Naive thymus-derived CD4-positive, alpha-beta T cell (primary cell): Measurements from ENCODE around the gene HIP1R. TPM values are rescaled to one million over a fixed set of nuclear protein-coding genes. Genes with fewer than 3 reads are reported as not detected.

ENCODE experiments used
- ATAC-seq: fragments of 150-1000 bp; cut with Tn5 transposase; 2 replicates; pipeline ENCODE4 v1.10.0; 2021; ENCODE audit warnings: mild to moderate bottlenecking, moderate library complexity
- CTCF ChIA-PET: fragments of 350-600 bp; sonication (Branson Sonifier 250); formaldehyde crosslinking; loops from one replicate; lab custom pipeline; 2021; ENCODE audit warnings: antibody characterized with exemption; lab: Charles Lee
- POLR2A ChIA-PET: fragments of 350-600 bp; sonication (Branson Sonifier 250); formaldehyde crosslinking; loops from one replicate; lab custom pipeline; 2021; ENCODE audit warnings: antibody characterized with exemption, inconsistent platforms; lab: Charles Lee
- DNase-seq, 9 donors: peaks; one replicate each; pipeline versions ENCODE4 v3.0.0 to v3.0.0-alpha.2; 2020 to 2022; ENCODE audit warnings: mixed read lengths in 1 of 9
- H3K27ac ChIP-seq: one replicate; pipeline ENCODE4 v1.7.0; 2013; ENCODE audit warnings: mild to moderate bottlenecking, low read depth, low read length, moderate library complexity
- H3K27me3 ChIP-seq, 2 donors: one replicate each; pipeline ENCODE4 v1.7.0; 2013; ENCODE audit warnings: low read length in 2 of 2, mild to moderate bottlenecking in 2 of 2, moderate library complexity in 2 of 2; ENCODE audit not compliant: control insufficient read depth in 2 of 2, insufficient read depth in 2 of 2
- H3K36me3 ChIP-seq, 3 experiments: 1 replicate in 2 of 3; 2 replicates in 1 of 3; pipeline ENCODE4 v1.7.0; 2013; ENCODE audit warnings: low read length in 3 of 3, mild to moderate bottlenecking in 3 of 3, moderate library complexity in 1 of 3; ENCODE audit not compliant: insufficient read depth in 3 of 3, control insufficient read depth in 2 of 3
- H3K4me1 ChIP-seq, 2 donors: one replicate each; pipeline ENCODE4 v1.7.0; 2013; ENCODE audit warnings: low read length in 2 of 2, mild to moderate bottlenecking in 2 of 2, moderate library complexity in 1 of 2; ENCODE audit not compliant: control insufficient read depth in 2 of 2, insufficient read depth in 2 of 2
- H3K4me3 ChIP-seq: 2 replicates; pipeline ENCODE4 v1.7.0; 2013; ENCODE audit warnings: mild to moderate bottlenecking, low read length
- H3K9me3 ChIP-seq, 3 experiments: 1 replicate in 2 of 3; 2 replicates in 1 of 3; pipeline ENCODE4 v1.7.0; 2013; ENCODE audit warnings: low read length in 3 of 3; ENCODE audit not compliant: control insufficient read depth in 2 of 3
- H3K27ac Mint-ChIP-seq, 9 donors: one replicate each; pipeline ENCODE4 v1.8.0; 2020 to 2022; ENCODE audit warnings: mixed read lengths in 9 of 9, mild to moderate bottlenecking in 8 of 9, moderate library complexity in 5 of 9, inconsistent platforms in 2 of 9
- H3K27me3 Mint-ChIP-seq, 5 donors: one replicate each; pipeline ENCODE4 v1.8.0; 2021 to 2022; ENCODE audit warnings: mixed read lengths in 5 of 5, mild to moderate bottlenecking in 1 of 5
- H3K36me3 Mint-ChIP-seq, 5 donors: one replicate each; pipeline ENCODE4 v1.8.0; 2020 to 2022; ENCODE audit warnings: mixed read lengths in 5 of 5, mild to moderate bottlenecking in 3 of 5, inconsistent platforms in 1 of 5
- H3K4me1 Mint-ChIP-seq, 7 donors: one replicate each; pipeline ENCODE4 v1.8.0; 2020 to 2022; ENCODE audit warnings: mixed read lengths in 7 of 7, mild to moderate bottlenecking in 3 of 7, inconsistent platforms in 1 of 7
- H3K4me3 Mint-ChIP-seq, 10 donors: one replicate each; pipeline ENCODE4 v1.8.0; 2020 to 2022; ENCODE audit warnings: mild to moderate bottlenecking in 10 of 10, mixed read lengths in 10 of 10, moderate library complexity in 6 of 10, inconsistent platforms in 2 of 10
- H3K9me3 Mint-ChIP-seq, 11 donors: one replicate each; pipeline ENCODE4 v1.8.0; 2020 to 2022; ENCODE audit warnings: mixed read lengths in 11 of 11, mild to moderate bottlenecking in 4 of 11, inconsistent platforms in 1 of 11, moderate library complexity in 1 of 11
- intact Hi-C, 2 donors: fragments of 100-400 bp; cut with micrococcal nuclease; formaldehyde crosslinking; loops; one replicate each; pipeline ENCODE4 v1.15.1; 2023
- polyA plus RNA-seq, 2 donors: library from polyadenylated mRNA; unstranded; fragments of 300-500 nt; fragmentation: Illumina TruSeq; gene quantifications; one replicate each; pipeline ENCODE4 v1.2.3, GENCODE V29; 2021
- total RNA-seq, 6 experiments: library from RNA in 5 of 6; stranded (reverse) in 5 of 6; gene quantifications; 1 replicate in 5 of 6; 2 replicates in 1 of 6; pipeline ENCODE4 v1.2.3 and lab custom pipeline; 2021 to 2026

The HIP1R gene
- total and polyA plus RNA-seq, 7 experiments from 2014 or later, result 7.0 to 162 (median 87.2) TPM

- H3K4me3 ChIP-seq, result peak overlapping the region; percentile 82
- DNase-seq (no peak), ATAC-seq (no peak)
- Mint-ChIP-seq H3K4me3 (peak overlapping the region; percentile 86 to 99 (median 95)), H3K36me3 (peaks cover 0 to 32% (median 0%) of the 10 kb centered on the region in 5 donors), H3K27ac (peak overlapping the region in 8 of 9 donors; percentile 68 to 99 (median 92)), H3K4me1 (peaks cover 69 to 96% (median 86%) of the 10 kb centered on the region in 7 donors), H3K27me3 (peaks cover 0 to 13% (median 0%) of the 10 kb centered on the region in 5 donors), H3K9me3 (peaks cover 0 to 5% (median 0%) of the 10 kb centered on the region in 11 donors)
- H3K27ac ChIP-seq, result peak overlapping the region; percentile 97
- H3K27me3 ChIP-seq, result no peaks in the 10 kb centered on the region
- ChIA-PET POLR2A (interaction anchor here (1.0 to 7.2 kb wide), 7 partner anchors 7 to 182 kb away, joined by 3 to 66 read pairs (median 5); partner anchors contain the start of gene OGFOD2), CTCF (interaction anchor here (0.7 to 1.1 kb wide), 3 partner anchors 11 to 625 kb away, joined by 3 to 5 read pairs (median 3); no protein-coding TSS in a partner anchor)
- intact Hi-C loops, result loop anchor here (2.0 to 10.0 kb wide), 3 partner anchors 33 to 369 kb away; partner anchors contain the start of genes KNTC1 (in 1 of the 2), MPHOSPH9 (in 1 of the 2), MTRFR (in 1 of the 2) and RSRC2 (in 1 of the 2)
- H3K9me3 ChIP-seq, result no peaks in the 10 kb centered on the region
- H3K36me3 ChIP-seq, result peaks cover 0 to 5% (median 0%) of the 10 kb centered on the region in 3 experiments
- peaks cover 58 to 73% of the 10 kb centered on the region in 2 donors for H3K4me1 ChIP-seq
Measured at GRCh38 chr12:122893208-122894153, 58.2 kb downstream of the HIP1R start.

DNA sequence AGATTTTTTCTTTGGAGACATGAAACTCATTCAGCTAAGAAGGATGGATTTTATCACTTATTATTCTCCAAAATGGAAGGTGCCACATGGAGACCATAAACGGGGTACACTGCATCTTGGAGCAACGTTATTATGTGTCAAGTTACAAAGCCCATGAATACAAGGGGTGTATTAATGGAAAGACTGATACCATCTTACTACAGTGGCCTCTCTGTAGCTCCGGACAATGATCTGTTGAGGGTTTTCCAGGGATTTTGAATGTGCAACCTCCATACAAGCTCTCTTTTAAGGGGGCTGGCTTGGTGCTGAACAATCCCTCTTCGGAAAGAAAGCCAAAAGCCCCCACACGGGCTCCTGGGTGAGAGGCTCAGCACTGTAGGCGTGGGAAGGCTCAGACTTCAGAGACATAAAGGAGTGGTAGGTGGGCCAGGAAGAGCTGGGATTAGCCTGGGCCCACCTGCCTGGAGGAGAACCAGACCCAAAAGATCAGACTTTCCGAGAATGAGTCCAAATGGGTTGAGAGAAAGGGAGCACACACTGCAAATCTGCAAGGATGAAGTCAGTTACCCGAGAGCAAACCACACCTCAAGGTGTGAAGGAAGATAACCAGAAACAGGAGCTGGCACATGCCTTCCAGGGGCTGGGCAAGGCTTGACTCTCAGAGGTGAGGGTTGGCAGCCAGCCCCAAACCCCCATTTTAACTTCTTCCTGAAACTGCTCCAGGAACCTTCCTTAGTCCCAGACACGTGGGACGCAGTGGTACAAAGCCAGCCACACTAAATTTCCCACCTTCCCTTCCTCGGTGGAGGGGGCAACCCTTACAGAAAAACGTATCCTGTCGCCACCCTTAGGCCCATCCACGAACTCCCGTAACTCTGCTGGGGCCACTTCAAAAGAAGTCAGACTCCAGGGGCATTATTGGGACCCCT is 59.2 kb downstream of the HIP1R start:
- Mint-ChIP-seq H3K36me3 (peaks cover 0 to 31% (median 0%) of the 10 kb centered on the region in 5 donors), H3K4me1 (peaks cover 66 to 96% (median 86%) of the 10 kb centered on the region in 7 donors), H3K4me3 (peak overlapping the region; percentile 86 to 99 (median 95)), H3K27ac (peak overlapping the region; percentile 72 to 100 (median 99)), H3K27me3 (peaks cover 0 to 13% (median 0%) of the 10 kb centered on the region in 5 donors), H3K9me3 (peaks cover 0 to 5% (median 0%) of the 10 kb centered on the region in 11 donors)
- Histone ChIP-seq H3K36me3 (peaks cover 0 to 5% (median 0%) of the 10 kb centered on the region in 3 experiments), H3K27ac (peak overlapping the region; percentile 97), H3K9me3 (no peaks in the 10 kb centered on the region), H3K4me3 (peak overlapping the region; percentile 82), H3K4me1 (peaks cover 58 to 72% of the 10 kb centered on the region in 2 donors), H3K27me3 (no peaks in the 10 kb centered on the region)
- POLR2A ChIA-PET, result interaction anchor here (0.8 to 7.2 kb wide), 12 partner anchors 8 to 240 kb away, joined by 3 to 66 read pairs (median 4); partner anchors contain the start of gene OGFOD2
- ATAC-seq, result no peak
- intact Hi-C loops, result loop anchor here (1.0 to 10.0 kb wide), 5 partner anchors 32 to 370 kb away; partner anchors contain the start of genes ABCB9 (in 1 of the 2), KNTC1 (in 1 of the 2), MPHOSPH9 (in 1 of the 2) and MTRFR (in 1 of the 2)
- DNase-seq, result no peak
- CTCF ChIA-PET, result interaction anchor here (0.8 to 1.3 kb wide), 5 partner anchors 12 to 101 kb away, joined by 3 to 4 read pairs (median 4); partner anchors contain the start of gene OGFOD2

DNA sequence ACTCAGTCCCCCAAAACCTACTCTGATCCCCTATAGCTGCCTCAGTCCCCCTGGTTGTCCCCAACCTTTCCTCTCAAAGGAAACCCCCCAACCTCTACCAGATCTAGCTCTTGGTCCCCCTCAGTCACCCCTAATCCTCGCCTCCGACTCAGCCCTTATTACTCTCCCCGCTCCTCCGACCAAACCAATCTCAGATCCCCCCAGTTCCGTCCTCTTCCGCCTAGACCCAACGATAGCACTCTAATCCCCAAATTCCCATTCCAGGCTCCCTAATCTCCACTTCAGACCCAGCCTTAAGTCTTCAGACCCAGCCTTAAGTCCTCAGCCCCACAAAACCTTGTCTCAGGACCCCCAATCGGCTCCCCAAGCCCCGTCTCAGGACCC is 60.1 kb downstream of the HIP1R start:
- no peaks in the 10 kb centered on the region for H3K27me3 ChIP-seq
- POLR2A ChIA-PET, result interaction anchor here (0.6 to 7.2 kb wide), 8 partner anchors 9 to 239 kb away, joined by 3 to 66 read pairs (median 4); partner anchors contain the start of gene OGFOD2

GRCh38 chr12:122895704-122896636 is 60.7 kb downstream of the HIP1R start, which contains the start of gene VPS37B:
Gene VPS37B, minus strand, starts transcription at chr12:122896124. Its CDS starts 62 bp downstream, at chr12:122896062.
- Mint-ChIP-seq H3K27me3 (peaks cover 0 to 13% (median 0%) of the 10 kb centered on the region in 5 donors), H3K9me3 (peaks cover 0 to 5% (median 0%) of the 10 kb centered on the region in 11 donors), H3K4me1 (peaks cover 67 to 96% (median 87%) of the 10 kb centered on the region in 7 donors), H3K27ac (peak within 1 kb of the TSS; percentile 72 to 100 (median 99)), H3K36me3 (peaks cover 0 to 32% (median 0%) of the 10 kb centered on the region in 5 donors), H3K4me3 (peak within 1 kb of the TSS; percentile 86 to 99 (median 95))
- Histone ChIP-seq H3K27me3 (no peaks in the 10 kb centered on the region), H3K27ac (peak within 1 kb of the TSS; percentile 97), H3K36me3 (peaks cover 0 to 5% (median 0%) of the 10 kb centered on the region in 3 experiments), H3K4me1 (peaks cover 59 to 75% of the 10 kb centered on the region in 2 donors), H3K4me3 (peak within 1 kb of the TSS; percentile 82), H3K9me3 (no peaks in the 10 kb centered on the region)
- DNase-seq, result peak; percentile 91 to 97 (median 94)
- peak; percentile 85 for ATAC-seq
- CTCF ChIA-PET, result interaction anchor here (0.7 to 2.2 kb wide), 7 partner anchors 13 to 342 kb away, joined by 3 to 10 read pairs (median 4); partner anchors contain the start of gene OGFOD2
- intact Hi-C loops, result loop anchor here (1.0 to 10.0 kb wide), 6 partner anchors 34 to 371 kb away; partner anchors contain the start of genes ABCB9 (in 1 of the 2), KNTC1 (in 1 of the 2), MPHOSPH9 (in 1 of the 2) and MTRFR (in 1 of the 2)
- POLR2A ChIA-PET, result interaction anchor here (0.6 to 7.2 kb wide), 15 partner anchors 7 to 239 kb away, joined by 3 to 66 read pairs (median 4); partner anchors contain the start of gene OGFOD2

More for the DNA sequence above, 60.1 kb downstream of the HIP1R start:
- Histone ChIP-seq H3K27ac (peak overlapping the region; percentile 97), H3K4me3 (peak overlapping the region; percentile 82), H3K36me3 (peaks cover 0 to 5% (median 0%) of the 10 kb centered on the region in 3 experiments), H3K9me3 (no peaks in the 10 kb centered on the region), H3K4me1 (peaks cover 59 to 75% of the 10 kb centered on the region in 2 donors)
- Mint-ChIP-seq H3K27ac (peak overlapping the region; percentile 72 to 100 (median 99)), H3K4me3 (peak overlapping the region; percentile 86 to 99 (median 95)), H3K4me1 (peaks cover 69 to 96% (median 87%) of the 10 kb centered on the region in 7 donors), H3K36me3 (peaks cover 0 to 32% (median 0%) of the 10 kb centered on the region in 5 donors), H3K27me3 (peaks cover 0 to 13% (median 0%) of the 10 kb centered on the region in 5 donors), H3K9me3 (peaks cover 0 to 5% (median 0%) of the 10 kb centered on the region in 11 donors)
- intact Hi-C loops, result loop anchor here (1.0 to 10.0 kb wide), 5 partner anchors 33 to 371 kb away; partner anchors contain the start of genes ABCB9 (in 1 of the 2), KNTC1 (in 1 of the 2), MPHOSPH9 (in 1 of the 2) and MTRFR (in 1 of the 2)
- DNase-seq (no peak), ATAC-seq (no peak)
- CTCF ChIA-PET, result interaction anchor here (0.7 to 1.3 kb wide), 5 partner anchors 12 to 343 kb away, joined by 3 to 4 read pairs (median 4); partner anchors contain the start of gene OGFOD2
